Transverse colon (tissue), 4 donors: ENCODE data around the gene NECAP2. TPM values are rescaled to one million over a fixed set of nuclear protein-coding genes. Genes with fewer than 3 reads are reported as not detected.

ENCODE experiments used
- DNase-seq: peaks from one replicate; pipeline ENCODE4 v3.0.0-alpha.2; 2019
- H3K27ac ChIP-seq, 4 donors: fragments of 200-600 bp; sonication (generic); 2 replicates each; pipeline ENCODE4 v1.5.1; 2016 to 2018; ENCODE audit warnings: inconsistent platforms in 4 of 4
- H3K27me3 ChIP-seq: fragments of 200-600 bp; sonication (generic); 2 replicates; pipeline ENCODE4 v1.5.1; 2017; ENCODE audit warnings: inconsistent platforms
- H3K36me3 ChIP-seq, 4 donors: fragments of 200-600 bp; sonication (generic); 2 replicates each; pipeline ENCODE4 v1.5.1; 2017 to 2019; ENCODE audit warnings: inconsistent platforms in 4 of 4
- H3K4me1 ChIP-seq, 4 donors: fragments of 200-600 bp; sonication (generic); 2 replicates each; pipeline ENCODE4 v1.5.1; 2017 to 2020; ENCODE audit warnings: inconsistent platforms in 4 of 4
- H3K4me3 ChIP-seq, 4 donors: fragments of 200-600 bp; sonication (generic); 1 replicate in 1 of 4; 2 replicates in 3 of 4; pipeline versions ENCODE4 v1.5.1 to v1.6.1; 2017 to 2019; ENCODE audit warnings: inconsistent platforms in 4 of 4
- H3K9me3 ChIP-seq, 2 donors: fragments of 200-600 bp; sonication (generic); 2 replicates each; pipeline ENCODE4 v1.5.1; 2017 to 2019; ENCODE audit warnings: inconsistent platforms in 2 of 2
- CTCF ChIP-seq, 5 experiments: fragments of 200-600 bp in 3 of 5; fragments of 450-650 bp in 2 of 5; sonication (generic) in 3 of 5; IDR thresholded peaks; 1 replicate in 2 of 5; 2 replicates in 3 of 5; pipeline ENCODE4 v1.5.1; 2016 to 2017; ENCODE audit warnings: antibody characterized with exemption in 5 of 5, inconsistent platforms in 3 of 5, mild to moderate bottlenecking in 2 of 5, moderate library complexity in 1 of 5
- EP300 ChIP-seq: sonication (generic); formaldehyde crosslinking; IDR thresholded peaks from one replicate; pipeline ENCODE4 v1.6.1; 2017; ENCODE audit warnings: antibody characterized with exemption, low read depth
- POLR2A ChIP-seq: fragments of 450-650 bp; IDR thresholded peaks from one replicate; pipeline ENCODE4 v1.6.1; 2016; ENCODE audit warnings: antibody characterized with exemption, mild to moderate bottlenecking, moderate library complexity
- POLR2AphosphoS5 ChIP-seq, 3 donors: sonication (generic); formaldehyde crosslinking; IDR thresholded peaks; one replicate each; pipeline ENCODE4 v1.6.1; 2016; ENCODE audit warnings: antibody characterized with exemption in 3 of 3
- WGBS, 2 donors: methylation state at CpG; one replicate each; pipeline ENCODE4 v1.1.5; 2018; ENCODE audit warnings: low coverage in 1 of 2; 5-methylcytosine and 5-hydroxymethylcytosine counted together
- in situ Hi-C, 4 donors: fragments of 200-750 bp; cut with MboI; loops; one replicate each; pipeline versions ENCODE4 v1.15.0 to v1.15.1; 2017; ENCODE audit warnings: low sequenced_read_pairs in 3 of 4, low pct_ligation_motif_present in 1 of 4, low pct_unique_long_range_greater_than_20kb in 1 of 4
- intact Hi-C: fragments of 100-400 bp; cut with DNase I; formaldehyde crosslinking; loops from one replicate; pipeline ENCODE4 v1.15.1; 2023; ENCODE audit warnings: low total_unique reads
- total RNA-seq, 4 donors: library from RNA; depleted of rRNA; stranded (reverse); fragments of >200 nt; gene quantifications; one replicate each; pipeline ENCODE4 v1.1.0, GENCODE V29; 2016

The NECAP2 gene
- total RNA-seq, 4 donors from 2014 or later: 34.4 to 58.2 (median 52.4) TPM

DNA sequence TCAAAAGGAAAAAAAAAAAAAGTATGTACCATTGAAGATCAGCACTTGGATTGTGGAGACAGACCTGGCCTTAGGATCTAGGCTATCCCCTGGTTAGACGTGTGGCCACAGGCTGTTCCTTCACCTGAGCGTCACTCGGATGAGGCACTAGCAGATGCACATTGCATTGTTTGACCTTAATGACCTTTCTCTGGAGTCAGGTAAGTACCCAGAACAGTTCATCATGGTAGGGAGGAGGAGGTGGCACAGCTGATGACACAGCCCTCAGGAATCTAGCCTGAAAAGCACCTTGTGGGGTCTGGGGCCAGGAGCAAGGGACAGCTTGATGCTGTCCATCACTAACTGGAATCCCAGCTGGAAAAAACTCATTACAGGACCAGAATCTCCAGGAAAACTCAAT is 21.2 kb downstream of the NECAP2 start:
- no peaks in the 10 kb centered on the region for H3K9me3 ChIP-seq
- no peaks in the 10 kb centered on the region for H3K27me3 ChIP-seq
- TF ChIP-seq CTCF (IDR thresholded peaks at IDR 0.05): no peak
- TF ChIP-seq EP300: no peak
- TF ChIP-seq POLR2A: no peak
- TF ChIP-seq POLR2AphosphoS5 (IDR thresholded peaks at IDR 0.05): no peak
- no peak overlapping the region for H3K27ac ChIP-seq
- DNase-seq: no peak
- in situ Hi-C loops (no loop called here), intact Hi-C loops (no loop called here)
- peaks cover 0 to 24% (median 9%) of the 10 kb centered on the region in 4 donors for H3K36me3 ChIP-seq
- peaks cover 0 to 5% (median 0%) of the 10 kb centered on the region in 4 donors for H3K4me1 ChIP-seq
- H3K4me3 ChIP-seq: no peak overlapping the region
- 90% methylated on average over 3 of the region's 3 CpGs; no CpG with 5 or more reads in 1 of the 2 donors for whole genome bisulfite sequencing, 2 donors

- no peak for DNase-seq
- Histone ChIP-seq H3K27me3 (no peaks in the 10 kb centered on the region), H3K27ac (no peak overlapping the region), H3K9me3 (no peaks in the 10 kb centered on the region), H3K36me3 (peaks cover 0 to 17% (median 8%) of the 10 kb centered on the region in 4 donors), H3K4me3 (no peak overlapping the region), H3K4me1 (no peaks in the 10 kb centered on the region)
- intact Hi-C loops: no loop called here
- TF ChIP-seq POLR2AphosphoS5 (IDR thresholded peaks at IDR 0.05) (no peak), CTCF (IDR thresholded peaks at IDR 0.05) (no peak), POLR2A (no peak), EP300 (no peak)
- in situ Hi-C loops: no loop called here
- WGBS, 2 donors: 92 to 100% methylated on average over 3 to 7 of the region's 7 CpGs
Measured at GRCh38 chr1:16462773-16463330, 22.3 kb downstream of the NECAP2 start.

- in situ Hi-C loops: no loop called here
Measured at GRCh38 chr1:16464917-16465625, 24.5 kb downstream of the NECAP2 start.

More at GRCh38 chr1:16464917-16465625, 24.5 kb downstream of the NECAP2 start:
- no peaks in the 10 kb centered on the region for H3K4me1 ChIP-seq
- TF ChIP-seq POLR2A: no peak
- TF ChIP-seq EP300: no peak
- TF ChIP-seq CTCF (IDR thresholded peaks at IDR 0.05): no peak
- no peak for TF ChIP-seq POLR2AphosphoS5 (IDR thresholded peaks at IDR 0.05)
- H3K27me3 ChIP-seq: no peaks in the 10 kb centered on the region
- no peaks in the 10 kb centered on the region for H3K9me3 ChIP-seq
- DNase-seq: no peak
- no peak overlapping the region for H3K27ac ChIP-seq
- H3K4me3 ChIP-seq: no peak overlapping the region
- 93% methylated on average over 21 of the region's 21 CpGs; no CpG with 5 or more reads in 1 of the 2 donors for WGBS, 2 donors
- intact Hi-C loops: no loop called here
- no peaks in the 10 kb centered on the region for H3K36me3 ChIP-seq
